Subcutaneous abdominal adipose tissue (tissue), 5 donors: ENCODE results near the gene NME7.

Experiments used
- H3K27ac ChIP-seq: one replicate; pipeline ENCODE4 v1.7.0; 2013; ENCODE audit warnings: low read depth, mild to moderate bottlenecking, inconsistent platforms, low read length, moderate library complexity
- H3K27me3 ChIP-seq, 5 donors: one replicate each; pipeline ENCODE4 v1.7.0; 2013; ENCODE audit warnings: low read length in 5 of 5, inconsistent platforms in 1 of 5; ENCODE audit not compliant: control insufficient read depth in 5 of 5, insufficient read depth in 4 of 5
- H3K36me3 ChIP-seq, 5 donors: one replicate each; pipeline ENCODE4 v1.7.0; 2013; ENCODE audit warnings: low read length in 5 of 5; ENCODE audit not compliant: control insufficient read depth in 5 of 5, insufficient read depth in 5 of 5
- H3K4me1 ChIP-seq, 5 donors: one replicate each; pipeline ENCODE4 v1.7.0; 2013; ENCODE audit warnings: low read length in 5 of 5, mild to moderate bottlenecking in 3 of 5, moderate library complexity in 1 of 5; ENCODE audit not compliant: control insufficient read depth in 5 of 5, insufficient read depth in 5 of 5
- H3K4me3 ChIP-seq, 5 donors: one replicate each; pipeline ENCODE4 v1.7.0; 2013; ENCODE audit warnings: low read length in 5 of 5, low read depth in 1 of 5
- H3K9ac ChIP-seq, 5 donors: one replicate each; pipeline ENCODE4 v1.7.0; 2013; ENCODE audit warnings: low read length in 5 of 5, mild to moderate bottlenecking in 4 of 5, moderate library complexity in 3 of 5
- H3K9me3 ChIP-seq, 5 donors: one replicate each; pipeline ENCODE4 v1.7.0; 2013; ENCODE audit warnings: low read length in 5 of 5; ENCODE audit not compliant: control insufficient read depth in 5 of 5
- donor health status: healthy.
- donor health status: healthy.
- donor health status: healthy.
- donor health status: healthy.
- donor health status: healthy.

NME7 gene

GRCh38 chr1:169100208-169100607 is 267.4 kb downstream of the NME7 start:
- Histone ChIP-seq H3K27me3 (no peaks in the 10 kb centered on the region), H3K9ac (no peak overlapping the region), H3K36me3 (no peaks in the 10 kb centered on the region), H3K4me3 (no peak overlapping the region), H3K27ac (no peak overlapping the region), H3K4me1 (peaks cover 0 to 7% (median 2%) of the 10 kb centered on the region in 5 donors), H3K9me3 (no peaks in the 10 kb centered on the region)

GRCh38 chr1:169099561-169099960 is 268.0 kb downstream of the NME7 start:
- no peak overlapping the region for H3K9ac ChIP-seq
- peaks cover 0 to 5% (median 0%) of the 10 kb centered on the region in 5 donors for H3K4me1 ChIP-seq
- H3K36me3 ChIP-seq = no peaks in the 10 kb centered on the region
- no peaks in the 10 kb centered on the region for H3K9me3 ChIP-seq
- H3K27ac ChIP-seq = no peak overlapping the region
- no peaks in the 10 kb centered on the region for H3K27me3 ChIP-seq
- H3K4me3 ChIP-seq = no peak overlapping the region

- H3K4me1 ChIP-seq = peaks cover 0 to 5% (median 0%) of the 10 kb centered on the region in 5 donors
- no peak overlapping the region for H3K4me3 ChIP-seq
- H3K36me3 ChIP-seq = no peaks in the 10 kb centered on the region
- no peak overlapping the region for H3K27ac ChIP-seq
- H3K9me3 ChIP-seq = no peaks in the 10 kb centered on the region
- H3K9ac ChIP-seq = no peak overlapping the region
- no peaks in the 10 kb centered on the region for H3K27me3 ChIP-seq
Measured at GRCh38 chr1:169098380-169098779, 269.2 kb downstream of the NME7 start.

GRCh38 chr1:169094897-169095569 is 272.6 kb downstream of the NME7 start:
- Histone ChIP-seq H3K4me3 (no peak overlapping the region), H3K27ac (no peak overlapping the region), H3K36me3 (no peaks in the 10 kb centered on the region), H3K9ac (no peak overlapping the region), H3K9me3 (no peaks in the 10 kb centered on the region), H3K4me1 (no peaks in the 10 kb centered on the region), H3K27me3 (no peaks in the 10 kb centered on the region)

- peaks cover 0 to 3% (median 0%) of the 10 kb centered on the region in 5 donors for H3K4me1 ChIP-seq
- H3K9me3 ChIP-seq = no peaks in the 10 kb centered on the region
- H3K36me3 ChIP-seq = no peaks in the 10 kb centered on the region
- H3K27ac ChIP-seq = no peak overlapping the region
- no peak overlapping the region for H3K9ac ChIP-seq
- no peak overlapping the region for H3K4me3 ChIP-seq
- H3K27me3 ChIP-seq = no peaks in the 10 kb centered on the region
Measured at GRCh38 chr1:169092399-169092798, 275.2 kb downstream of the NME7 start.

- Histone ChIP-seq H3K27ac (no peak overlapping the region), H3K4me3 (no peak overlapping the region), H3K27me3 (no peaks in the 10 kb centered on the region), H3K9ac (no peak overlapping the region), H3K36me3 (no peaks in the 10 kb centered on the region), H3K9me3 (no peaks in the 10 kb centered on the region), H3K4me1 (peaks cover 0 to 8% (median 0%) of the 10 kb centered on the region in 5 donors)
Measured at GRCh38 chr1:169091480-169091941, 276.1 kb downstream of the NME7 start.

GRCh38 chr1:169090900-169091311 is 276.7 kb downstream of the NME7 start:
- Histone ChIP-seq H3K4me1 (peaks cover 0 to 9% (median 0%) of the 10 kb centered on the region in 5 donors), H3K9me3 (no peaks in the 10 kb centered on the region), H3K4me3 (no peak overlapping the region), H3K27me3 (no peaks in the 10 kb centered on the region), H3K36me3 (no peaks in the 10 kb centered on the region), H3K9ac (no peak overlapping the region), H3K27ac (no peak overlapping the region)

- Histone ChIP-seq H3K9me3 (no peaks in the 10 kb centered on the region), H3K36me3 (no peaks in the 10 kb centered on the region), H3K27ac (no peak overlapping the region), H3K4me1 (peaks cover 0 to 9% (median 0%) of the 10 kb centered on the region in 5 donors), H3K27me3 (no peaks in the 10 kb centered on the region), H3K9ac (no peak overlapping the region), H3K4me3 (no peak overlapping the region)
Measured at GRCh38 chr1:169090308-169090899, 277.2 kb downstream of the NME7 start.

- Histone ChIP-seq H3K27ac (no peak overlapping the region), H3K36me3 (no peaks in the 10 kb centered on the region), H3K9ac (no peak overlapping the region), H3K27me3 (no peaks in the 10 kb centered on the region), H3K4me1 (peaks cover 0 to 9% (median 0%) of the 10 kb centered on the region in 5 donors), H3K4me3 (no peak overlapping the region), H3K9me3 (no peaks in the 10 kb centered on the region)
Measured at GRCh38 chr1:169089776-169090175, 277.8 kb downstream of the NME7 start.

GRCh38 chr1:169087876-169088275 is 279.7 kb downstream of the NME7 start:
- Histone ChIP-seq H3K4me1 (peaks cover 0 to 9% (median 0%) of the 10 kb centered on the region in 5 donors), H3K9ac (no peak overlapping the region), H3K4me3 (no peak overlapping the region), H3K27ac (no peak overlapping the region), H3K36me3 (no peaks in the 10 kb centered on the region), H3K9me3 (no peaks in the 10 kb centered on the region), H3K27me3 (no peaks in the 10 kb centered on the region)
